MM.1S (cell line): ENCODE data around the gene TMC8.
A peak's percentile ranks its signal among the peaks of the same experiment; 100 is the strongest.

Experiments used
- DNase-seq: peaks from one replicate; pipeline ENCODE4 v3.0.0-alpha.2; 2015
- H2AFZ ChIP-seq: fragments of 300-600 bp; sonication (generic); 2 replicates; pipeline ENCODE4 v1.6.0; 2016; ENCODE audit warnings: antibody characterized with exemption, low read length
- H3F3A ChIP-seq: fragments of 300-600 bp; sonication (generic); 2 replicates; pipeline ENCODE4 v1.6.1; 2016; ENCODE audit warnings: mild to moderate bottlenecking, antibody characterized with exemption, low read length, moderate library complexity, mixed read lengths; ENCODE audit not compliant: insufficient read depth
- H3K27ac ChIP-seq: fragments of 300-600 bp; sonication (generic); 2 replicates; pipeline ENCODE4 v1.5.1; 2016; ENCODE audit warnings: mild to moderate bottlenecking, low read length
- H3K27me3 ChIP-seq: fragments of 300-600 bp; sonication (generic); replicated peaks from 2 replicates; pipeline ENCODE4 v1.6.0; 2016; ENCODE audit warnings: low read length; ENCODE audit not compliant: insufficient read depth
- H3K36me3 ChIP-seq: fragments of 300-600 bp; sonication (generic); replicated peaks from 2 replicates; pipeline ENCODE4 v1.6.1; 2016; ENCODE audit warnings: mild to moderate bottlenecking, low read length, mixed read lengths; ENCODE audit not compliant: insufficient read depth
- H3K4me1 ChIP-seq: fragments of 300-600 bp; sonication (generic); 2 replicates; pipeline ENCODE4 v1.6.1; 2016; ENCODE audit warnings: low read length, mixed read lengths
- H3K4me2 ChIP-seq: fragments of 300-600 bp; sonication (generic); 2 replicates; pipeline ENCODE4 v1.6.0; 2016; ENCODE audit warnings: low read depth, low read length
- H3K4me3 ChIP-seq: fragments of 300-600 bp; sonication (generic); 2 replicates; pipeline ENCODE4 v1.5.1; 2016; ENCODE audit warnings: low read length, mixed read lengths
- H3K79me2 ChIP-seq: fragments of 300-600 bp; sonication (generic); 2 replicates; pipeline ENCODE4 v1.6.1; 2016; ENCODE audit warnings: mixed run types, low read length, mixed read lengths
- H3K9ac ChIP-seq: fragments of 300-600 bp; sonication (generic); 2 replicates; pipeline ENCODE4 v1.6.1; 2016; ENCODE audit warnings: low read length, mixed read lengths
- H3K9me2 ChIP-seq: fragments of 300-600 bp; sonication (generic); replicated peaks from 2 replicates; pipeline ENCODE4 v1.6.1; 2016; ENCODE audit warnings: mild to moderate bottlenecking, low read length, mixed read lengths; ENCODE audit not compliant: insufficient read depth
- H3K9me3 ChIP-seq: fragments of 300-600 bp; sonication (generic); replicated peaks from 2 replicates; pipeline ENCODE4 v1.6.1; 2016; ENCODE audit warnings: mild to moderate bottlenecking, low read length, mixed read lengths; ENCODE audit not compliant: insufficient read depth
- H4K20me1 ChIP-seq: fragments of 300-600 bp; sonication (generic); 2 replicates; pipeline ENCODE4 v1.6.1; 2016; ENCODE audit warnings: mild to moderate bottlenecking, low read length, moderate library complexity, mixed read lengths; ENCODE audit not compliant: insufficient read depth
- EZH2 ChIP-seq: fragments of 300-600 bp; sonication (generic); optimal IDR thresholded peaks from 2 replicates; pipeline ENCODE3; 2017; ENCODE audit warnings: low read depth, mild to moderate bottlenecking, antibody characterized with exemption, low read length, mixed read lengths
- EZH2phosphoT487 ChIP-seq: fragments of 300-600 bp; sonication (generic); IDR thresholded peaks from 2 replicates; pipeline ENCODE4 v1.6.1; 2018; ENCODE audit warnings: antibody characterized with exemption, low read length
- TF ChIP-seq, protein P1 (sequence below): fragments of 300-600 bp; sonication (generic); IDR thresholded peaks from 2 replicates; pipeline ENCODE4 v1.5.1; 2016; ENCODE audit warnings: antibody characterized with exemption, low read length, mixed read lengths

TMC8 gene

DNA sequence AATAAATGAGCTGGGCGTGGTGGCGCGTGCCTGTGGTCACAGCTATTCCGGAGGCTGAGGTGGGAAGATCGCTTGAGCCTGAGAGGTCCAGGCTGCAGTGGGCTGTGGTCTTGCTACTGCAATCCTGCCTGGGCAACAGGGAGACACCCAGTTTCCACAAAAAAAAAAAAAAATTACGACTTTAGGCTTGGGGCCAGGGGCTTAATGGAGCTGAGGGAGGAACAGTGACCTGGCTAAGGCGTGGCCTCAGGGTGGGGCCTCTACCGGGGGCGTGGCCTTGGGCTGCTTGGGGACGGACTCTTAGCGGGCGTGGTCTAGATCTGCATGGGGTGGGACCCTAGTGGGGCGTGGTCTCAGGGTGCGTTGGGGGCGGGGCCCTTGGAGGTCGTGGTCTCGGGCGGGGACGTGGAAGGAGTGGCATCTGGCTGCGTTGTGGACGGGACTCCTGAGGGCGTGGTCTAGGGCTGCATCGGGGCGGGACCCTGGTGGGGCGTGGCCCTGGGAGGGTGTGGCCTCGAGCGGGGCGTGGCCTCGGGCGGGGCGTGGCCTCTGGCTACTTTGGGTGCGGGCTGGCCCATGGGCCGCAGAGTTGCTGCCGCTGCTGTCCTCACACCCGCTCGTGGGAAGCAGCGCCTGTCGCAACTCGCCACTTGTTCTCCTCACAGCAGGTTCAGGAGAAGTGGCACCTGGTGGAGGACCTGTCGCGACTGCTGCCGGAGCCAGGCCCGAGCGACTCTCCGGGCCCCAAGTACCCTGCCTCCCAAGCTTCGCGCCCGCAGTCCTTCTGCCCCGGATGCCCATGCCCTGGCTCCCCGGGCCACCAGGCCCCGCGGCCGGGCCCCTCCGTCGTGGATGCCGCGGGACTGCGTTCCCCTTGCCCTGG, 9.8 kb downstream of the TMC8 start:
- DNase-seq, result peak; percentile 96
- no peak overlapping the region for H2AFZ ChIP-seq

DNA sequence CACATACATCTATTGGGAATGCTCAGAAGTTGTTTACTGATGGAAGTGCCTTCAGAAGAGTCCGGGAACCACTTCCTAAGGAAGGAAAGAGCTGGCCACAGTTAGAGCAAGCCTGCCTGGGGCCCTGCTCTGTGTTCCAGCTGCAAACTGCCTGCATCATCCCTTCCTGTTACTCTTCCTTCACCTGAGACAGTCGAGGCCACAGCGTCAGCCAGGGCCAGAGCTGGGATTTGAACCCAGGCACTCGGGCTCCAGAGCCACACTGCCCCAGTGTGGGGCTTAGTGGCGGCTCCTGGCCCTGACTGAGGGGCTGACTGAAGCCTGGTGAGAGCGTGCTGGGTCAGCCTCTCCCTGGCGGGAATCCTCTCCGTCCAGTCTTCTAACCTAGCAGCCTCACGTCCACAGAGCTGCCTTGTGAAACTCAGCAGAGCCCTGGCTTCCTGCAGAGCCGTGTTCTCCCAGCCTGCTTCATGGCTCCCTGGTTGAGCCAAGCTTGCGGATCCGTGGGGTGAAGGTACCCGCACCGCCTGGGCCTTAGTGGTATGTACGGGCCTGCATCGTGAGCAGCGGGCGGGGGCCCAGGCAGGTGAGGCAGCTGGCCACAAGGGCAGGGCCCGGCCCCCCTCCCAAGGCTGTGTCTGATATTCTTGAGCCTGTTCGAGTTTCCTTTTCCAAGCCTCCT, 11.0 kb downstream of the TMC8 start:
- no peak overlapping the region for H3K9ac ChIP-seq
- H3K79me2 ChIP-seq, result peaks cover 8% of the 10 kb centered on the region; the same call in 1 of the 2 replicates
- no peaks in the 10 kb centered on the region for H3K9me2 ChIP-seq
- H3F3A ChIP-seq, result peaks cover 74% of the 10 kb centered on the region
- H3K4me1 ChIP-seq, result peaks cover 49% of the 10 kb centered on the region
- no peak overlapping the region for H3K4me3 ChIP-seq
- H3K27ac ChIP-seq, result no peak overlapping the region; the same call in 1 of the 2 replicates
- H3K36me3 ChIP-seq, result no peaks in the 10 kb centered on the region
- DNase-seq, result no peak
- H4K20me1 ChIP-seq, result 0 out of 2 replicates have a peak, but pooled peaks cover 2% of the 10 kb centered on the region
- peak overlapping the region; percentile 22; the same call in 1 of the 2 replicates for H3K4me2 ChIP-seq
- H3K27me3 ChIP-seq, result no peaks in the 10 kb centered on the region
- no peak for TF ChIP-seq EZH2phosphoT487
- TF ChIP-seq EZH2, result no peak
- TF ChIP-seq, protein P1, sequence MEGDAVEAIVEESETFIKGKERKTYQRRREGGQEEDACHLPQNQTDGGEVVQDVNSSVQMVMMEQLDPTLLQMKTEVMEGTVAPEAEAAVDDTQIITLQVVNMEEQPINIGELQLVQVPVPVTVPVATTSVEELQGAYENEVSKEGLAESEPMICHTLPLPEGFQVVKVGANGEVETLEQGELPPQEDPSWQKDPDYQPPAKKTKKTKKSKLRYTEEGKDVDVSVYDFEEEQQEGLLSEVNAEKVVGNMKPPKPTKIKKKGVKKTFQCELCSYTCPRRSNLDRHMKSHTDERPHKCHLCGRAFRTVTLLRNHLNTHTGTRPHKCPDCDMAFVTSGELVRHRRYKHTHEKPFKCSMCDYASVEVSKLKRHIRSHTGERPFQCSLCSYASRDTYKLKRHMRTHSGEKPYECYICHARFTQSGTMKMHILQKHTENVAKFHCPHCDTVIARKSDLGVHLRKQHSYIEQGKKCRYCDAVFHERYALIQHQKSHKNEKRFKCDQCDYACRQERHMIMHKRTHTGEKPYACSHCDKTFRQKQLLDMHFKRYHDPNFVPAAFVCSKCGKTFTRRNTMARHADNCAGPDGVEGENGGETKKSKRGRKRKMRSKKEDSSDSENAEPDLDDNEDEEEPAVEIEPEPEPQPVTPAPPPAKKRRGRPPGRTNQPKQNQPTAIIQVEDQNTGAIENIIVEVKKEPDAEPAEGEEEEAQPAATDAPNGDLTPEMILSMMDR, result no peak
- H2AFZ ChIP-seq, result no peak overlapping the region
- no peaks in the 10 kb centered on the region for H3K9me3 ChIP-seq

More for the DNA sequence above, 9.8 kb downstream of the TMC8 start:
- TF ChIP-seq EZH2, result no peak
- TF ChIP-seq, protein P1, result no peak
- Histone ChIP-seq H3K4me2 (no peak overlapping the region), H3K9ac (no peak overlapping the region), H3K36me3 (no peaks in the 10 kb centered on the region), H3K27ac (no peak overlapping the region), H3K4me3 (no peak overlapping the region), H3K79me2 (peaks cover 14% of the 10 kb centered on the region; the same call in 1 of the 2 replicates), H3F3A (peaks cover 80% of the 10 kb centered on the region), H3K9me3 (no peaks in the 10 kb centered on the region), H3K4me1 (peaks cover 46% of the 10 kb centered on the region), H3K9me2 (no peaks in the 10 kb centered on the region), H4K20me1 (0 out of 2 replicates have a peak, but pooled peaks cover 2% of the 10 kb centered on the region), H3K27me3 (no peaks in the 10 kb centered on the region)

GRCh38 chr17:78142119-78142861, 11.7 kb downstream of the TMC8 start:
- no peak overlapping the region; the same call in 1 of the 2 replicates for H3K27ac ChIP-seq

More at GRCh38 chr17:78142119-78142861, 11.7 kb downstream of the TMC8 start:
- 0 out of 2 replicates have a peak, but pooled peaks cover 2% of the 10 kb centered on the region for H4K20me1 ChIP-seq
- H3K4me2 ChIP-seq, result no peak overlapping the region
- H3K36me3 ChIP-seq, result no peaks in the 10 kb centered on the region
- peaks cover 66% of the 10 kb centered on the region for H3F3A ChIP-seq
- H3K4me1 ChIP-seq, result peaks cover 56% of the 10 kb centered on the region
- H3K4me3 ChIP-seq, result no peak overlapping the region
- no peak for DNase-seq
- no peaks in the 10 kb centered on the region for H3K9me2 ChIP-seq
- TF ChIP-seq EZH2phosphoT487 (no peak), EZH2 (no peak)
- TF ChIP-seq, protein P1, result no peak
- no peak overlapping the region for H2AFZ ChIP-seq
- no peaks in the 10 kb centered on the region for H3K9me3 ChIP-seq
- no peak overlapping the region for H3K9ac ChIP-seq
- peaks cover 7% of the 10 kb centered on the region; the same call in 1 of the 2 replicates for H3K79me2 ChIP-seq
- H3K27me3 ChIP-seq, result no peaks in the 10 kb centered on the region
